Neutrophil (primary cell): ENCODE data around the gene SPRYD3.

Source experiments
- H3K27ac ChIP-seq: fragments of 200-600 bp; sonication (generic); 2 replicates; pipeline ENCODE4 v1.5.1; 2016; ENCODE audit warnings: mild to moderate bottlenecking, moderate library complexity
- H3K27me3 ChIP-seq: fragments of 200-600 bp; sonication (generic); 2 replicates; pipeline ENCODE4 v1.6.0; 2016; ENCODE audit warnings: mild to moderate bottlenecking
- H3K36me3 ChIP-seq: fragments of 200-600 bp; sonication (generic); 2 replicates; pipeline ENCODE4 v1.5.1; 2017
- H3K4me1 ChIP-seq, 2 experiments: fragments of 200-600 bp in 1 of 2; sonication (generic) in 1 of 2; 1 replicate in 1 of 2; 2 replicates in 1 of 2; pipeline versions ENCODE4 v1.5.1 to v1.6.1; 2013 to 2016; ENCODE audit warnings: low read depth in 1 of 2, low read length in 1 of 2, mild to moderate bottlenecking in 1 of 2, moderate library complexity in 1 of 2; ENCODE audit not compliant: control insufficient read depth in 1 of 2, insufficient read depth in 1 of 2
- H3K4me3 ChIP-seq, 2 experiments: fragments of 200-600 bp in 1 of 2; sonication (generic) in 1 of 2; 1 replicate in 1 of 2; 2 replicates in 1 of 2; pipeline ENCODE4 v1.5.1; 2013 to 2016; ENCODE audit warnings: low read depth in 1 of 2, low read length in 1 of 2, mild to moderate bottlenecking in 1 of 2, moderate library complexity in 1 of 2
- H3K9me3 ChIP-seq: fragments of 200-600 bp; sonication (generic); 2 replicates; pipeline ENCODE4 v1.5.1; 2016
- TF ChIP-seq, protein P1 (sequence below): fragments of 200-600 bp; sonication (generic); IDR thresholded peaks from 2 replicates; pipeline ENCODE4 v1.5.1; 2016; ENCODE audit warnings: antibody characterized with exemption

The SPRYD3 gene

DNA sequence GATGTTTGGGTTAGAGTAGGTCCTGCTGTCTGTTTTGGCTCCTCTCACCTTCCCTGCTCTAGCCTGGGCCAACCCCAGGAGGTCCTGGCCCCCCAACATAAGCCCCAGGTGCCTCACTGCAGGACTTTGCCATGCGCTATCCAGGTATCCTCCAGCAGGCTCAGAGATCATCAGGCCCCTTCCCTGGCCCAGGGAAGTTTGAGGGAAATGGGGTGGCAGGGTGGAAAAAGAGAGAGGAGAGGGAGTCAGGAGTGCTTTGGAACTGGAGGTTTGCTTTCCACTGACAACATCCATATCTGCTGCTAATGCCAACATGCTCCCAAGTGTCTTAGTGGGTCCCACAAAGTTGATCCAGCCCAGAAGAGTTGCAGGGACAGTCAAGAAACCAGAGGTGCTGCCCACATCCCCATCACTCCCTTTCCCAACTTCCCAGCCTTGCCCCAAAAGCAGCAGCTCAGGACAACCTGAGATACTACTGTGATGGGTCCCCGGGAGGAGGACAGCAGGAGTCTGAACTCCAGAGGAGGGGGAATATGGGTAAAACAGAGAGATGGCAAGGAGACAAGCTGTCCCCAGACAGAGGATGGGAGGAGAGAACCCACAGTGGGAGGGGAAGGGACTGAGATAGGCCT lies 28.6 kb downstream of the SPRYD3 start:
- no peak overlapping the region for H3K27ac ChIP-seq
- TF ChIP-seq, protein P1, sequence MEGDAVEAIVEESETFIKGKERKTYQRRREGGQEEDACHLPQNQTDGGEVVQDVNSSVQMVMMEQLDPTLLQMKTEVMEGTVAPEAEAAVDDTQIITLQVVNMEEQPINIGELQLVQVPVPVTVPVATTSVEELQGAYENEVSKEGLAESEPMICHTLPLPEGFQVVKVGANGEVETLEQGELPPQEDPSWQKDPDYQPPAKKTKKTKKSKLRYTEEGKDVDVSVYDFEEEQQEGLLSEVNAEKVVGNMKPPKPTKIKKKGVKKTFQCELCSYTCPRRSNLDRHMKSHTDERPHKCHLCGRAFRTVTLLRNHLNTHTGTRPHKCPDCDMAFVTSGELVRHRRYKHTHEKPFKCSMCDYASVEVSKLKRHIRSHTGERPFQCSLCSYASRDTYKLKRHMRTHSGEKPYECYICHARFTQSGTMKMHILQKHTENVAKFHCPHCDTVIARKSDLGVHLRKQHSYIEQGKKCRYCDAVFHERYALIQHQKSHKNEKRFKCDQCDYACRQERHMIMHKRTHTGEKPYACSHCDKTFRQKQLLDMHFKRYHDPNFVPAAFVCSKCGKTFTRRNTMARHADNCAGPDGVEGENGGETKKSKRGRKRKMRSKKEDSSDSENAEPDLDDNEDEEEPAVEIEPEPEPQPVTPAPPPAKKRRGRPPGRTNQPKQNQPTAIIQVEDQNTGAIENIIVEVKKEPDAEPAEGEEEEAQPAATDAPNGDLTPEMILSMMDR, result no peak
- no peaks in the 10 kb centered on the region for H3K36me3 ChIP-seq
- peaks cover 23 to 24% of the 10 kb centered on the region in 2 experiments for H3K4me1 ChIP-seq
- peaks cover 27% of the 10 kb centered on the region for H3K27me3 ChIP-seq
- H3K4me3 ChIP-seq, result no peak overlapping the region
- no peaks in the 10 kb centered on the region for H3K9me3 ChIP-seq

DNA sequence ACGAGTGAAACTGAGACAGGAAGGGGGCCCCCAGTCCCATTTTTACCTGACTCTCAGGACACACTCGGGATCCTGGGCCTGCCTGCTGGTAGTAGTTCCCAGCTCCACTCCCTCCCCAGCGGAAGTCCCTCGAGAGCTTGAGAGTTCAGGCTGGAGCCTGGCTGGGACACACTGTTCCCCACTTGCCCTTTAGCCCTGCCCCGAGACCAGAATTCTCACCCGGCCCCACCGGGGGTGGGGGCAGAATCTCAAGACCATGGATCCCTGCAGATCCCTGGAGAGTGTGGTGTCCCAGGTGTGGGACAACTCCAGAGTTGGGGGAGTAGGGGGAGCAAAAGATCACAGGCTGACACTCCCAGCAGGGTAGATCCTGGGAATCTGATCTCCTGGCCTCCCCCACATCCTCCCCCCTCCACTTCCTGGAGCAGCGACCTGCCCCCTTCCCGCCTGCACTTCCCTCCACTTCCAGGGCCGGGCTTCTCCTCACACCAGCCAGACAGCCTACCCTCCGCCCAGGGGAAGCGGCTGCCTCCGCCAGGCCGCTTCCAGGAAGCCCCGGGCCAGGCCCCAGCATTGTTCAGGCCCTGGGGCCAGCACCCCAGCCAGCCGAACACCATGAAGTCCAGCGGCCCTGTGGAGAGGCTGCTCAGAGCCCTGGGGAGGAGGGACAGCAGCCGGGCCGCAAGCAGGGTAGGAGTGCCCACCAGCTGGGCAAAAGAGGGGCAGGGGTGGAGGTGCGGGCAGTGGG lies 29.4 kb downstream of the SPRYD3 start, which contains the start of gene TNS2:
Gene TNS2, plus strand, starts transcription at position 495 of the 748 bp plus-strand sequence. Its CDS starts 121 bp downstream, at position 616.
- Histone ChIP-seq H3K4me1 (peaks cover 22 to 23% of the 10 kb centered on the region in 2 experiments), H3K4me3 (no peak within 1 kb of the TSS), H3K9me3 (no peaks in the 10 kb centered on the region), H3K27ac (no peak within 1 kb of the TSS), H3K27me3 (peaks cover 31% of the 10 kb centered on the region), H3K36me3 (no peaks in the 10 kb centered on the region)
- TF ChIP-seq, protein P1, result no peak

DNA sequence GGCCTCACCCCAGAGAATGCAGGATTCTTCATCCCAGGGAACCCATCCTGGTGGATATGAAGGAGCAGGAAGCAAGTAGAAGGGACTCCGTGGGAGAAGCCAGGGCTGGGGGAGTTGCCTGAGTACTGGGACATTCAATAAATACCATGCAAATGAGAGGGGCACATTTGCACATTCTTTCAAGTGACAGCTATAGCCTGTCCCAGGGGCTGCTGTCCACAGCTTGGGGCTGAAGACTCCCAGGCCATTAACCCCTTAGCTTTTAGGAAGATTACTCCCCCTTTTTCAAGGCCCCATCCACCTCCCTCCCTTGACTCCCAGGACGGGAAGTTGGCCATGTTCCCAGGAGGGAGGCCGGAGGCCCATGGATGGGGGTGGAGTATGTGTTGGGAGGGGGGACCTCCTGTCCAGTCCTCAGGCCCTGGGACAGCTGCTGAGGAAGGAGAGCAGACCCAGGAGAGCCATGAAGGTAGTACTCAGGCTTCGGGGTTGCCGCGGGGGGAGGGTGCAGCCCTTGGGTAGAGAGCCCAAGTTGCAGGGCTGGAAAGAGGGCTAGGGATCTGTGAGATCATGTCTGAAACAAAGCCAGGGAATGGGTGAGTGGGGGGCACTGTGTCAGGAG lies 30.3 kb downstream of the SPRYD3 start:
- Histone ChIP-seq H3K4me1 (peaks cover 16% of the 10 kb centered on the region in 2 experiments), H3K4me3 (no peak overlapping the region)

DNA sequence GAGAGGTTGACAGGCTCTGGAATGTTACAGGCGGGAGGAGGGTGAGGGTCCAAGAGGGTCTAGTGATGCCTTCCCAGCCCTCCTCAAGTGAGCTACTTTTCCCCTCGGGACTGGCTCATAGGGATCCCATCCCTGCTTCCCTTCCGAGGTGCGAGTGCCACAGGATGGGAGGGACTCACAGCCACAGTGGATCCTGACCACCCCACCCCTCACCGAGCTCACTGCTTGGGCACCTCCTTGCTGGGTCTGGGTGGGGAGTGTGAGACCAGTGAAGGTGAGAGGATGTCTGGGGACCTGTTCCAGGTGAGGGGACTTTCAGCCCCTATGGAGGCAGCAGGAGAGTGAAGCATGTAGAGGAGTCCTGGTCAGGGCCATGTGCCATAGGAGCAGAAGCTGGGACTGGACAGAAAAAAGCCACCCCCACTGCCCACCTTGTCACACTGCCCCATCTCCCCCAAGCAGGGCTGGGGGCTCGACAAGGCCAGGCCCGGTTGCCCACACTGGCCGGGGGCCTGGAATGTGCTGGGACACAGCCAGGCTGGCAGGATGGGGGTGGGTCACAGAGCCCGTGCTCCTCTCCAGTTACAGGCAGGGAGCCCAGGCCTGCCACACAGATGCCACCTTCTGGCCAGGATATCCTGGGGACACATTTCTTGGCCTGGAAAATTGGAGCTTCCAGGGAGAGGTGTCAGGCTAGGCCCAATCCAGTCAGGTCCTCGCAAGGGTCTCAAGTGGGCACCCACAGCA lies 31.0 kb downstream of the SPRYD3 start:
- peak overlapping the region; percentile 50 to 51 for H3K4me3 ChIP-seq
- H3K36me3 ChIP-seq, result no peaks in the 10 kb centered on the region
- H3K27me3 ChIP-seq, result peaks cover 32% of the 10 kb centered on the region
- no peaks in the 10 kb centered on the region for H3K9me3 ChIP-seq
- TF ChIP-seq, protein P1, result no peak
- peaks cover 12% of the 10 kb centered on the region in 2 experiments for H3K4me1 ChIP-seq
- no peak overlapping the region for H3K27ac ChIP-seq

More for the DNA sequence above, 30.3 kb downstream of the SPRYD3 start:
- H3K27me3 ChIP-seq, result peaks cover 36% of the 10 kb centered on the region
- no peaks in the 10 kb centered on the region for H3K9me3 ChIP-seq
- no peaks in the 10 kb centered on the region for H3K36me3 ChIP-seq
- H3K27ac ChIP-seq, result no peak overlapping the region
- TF ChIP-seq, protein P1, result no peak
